ENCODE results near the gene EVPL.

DNA sequence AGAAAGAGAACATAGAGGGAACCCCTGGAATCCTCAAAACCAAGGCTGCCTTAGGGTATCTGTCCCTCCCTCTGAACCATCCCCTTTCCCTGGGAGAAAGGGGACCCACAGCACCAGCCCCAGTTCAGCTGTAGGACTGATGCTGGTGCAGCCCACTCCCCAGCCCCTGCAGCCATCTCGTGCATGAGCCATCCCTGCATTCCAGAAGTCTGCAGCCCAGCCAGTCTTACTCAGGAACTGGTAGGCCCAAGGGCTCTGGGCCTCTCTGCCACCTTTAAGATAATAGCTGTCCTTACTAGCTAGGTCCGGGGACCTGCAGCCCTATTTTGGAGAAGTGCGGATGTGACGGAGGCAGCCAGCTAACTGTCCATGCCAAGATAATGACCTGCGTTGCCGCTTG, 6.0 kb upstream of the EVPL start:
- no peak for TF ChIP-seq POLR2A (IDR thresholded peaks at IDR 0.05)
- no peak for TF ChIP-seq CTCF (IDR thresholded peaks at IDR 0.05)

All from thyroid gland (tissue), 4 donors.